ENCODE measurements around the gene EPHA4. TPM values are rescaled to one million over a fixed set of nuclear protein-coding genes. Genes with fewer than 3 reads are reported as not detected.
A peak's percentile ranks its signal among the peaks of the same experiment; 100 is the strongest.

EPHA4 gene
- 10 to 100 TPM; 56.4 to 60.9 TPM for total RNA-seq
- 10 to 100 TPM; 54.5 to 58.1 TPM for polyA plus RNA-seq (ENCODE audit: insufficient read length in 2 of 2)
- long read RNA-seq, donor 1, full-length matches to known transcripts, result 7 of 7 reads
- long read RNA-seq, donor 1, partial matches to known transcripts, result 0 of 7 reads
- long read RNA-seq, donor 1, other reads (novel, unspliced or antisense), result 0 of 7 reads
- long read RNA-seq, donor 2, partial matches to known transcripts, result 0 of 4 reads
- long read RNA-seq, donor 2, other reads (novel, unspliced or antisense), result 0 of 4 reads
- long read RNA-seq, donor 3, partial matches to known transcripts, result 0 of 2 reads
- long read RNA-seq, donor 3, other reads (novel, unspliced or antisense), result 0 of 2 reads
- long read RNA-seq, donor 4, partial matches to known transcripts, result 0 of 4 reads
- long read RNA-seq, donor 4, other reads (novel, unspliced or antisense), result 0 of 4 reads

- Histone ChIP-seq H3K27me3 (ENCODE audit: control insufficient read depth, insufficient read depth, low read length) (peaks cover 11% of the 10 kb centered on the region), H3K36me3 (ENCODE audit: control insufficient read depth, insufficient read depth, low read length) (no peaks in the 10 kb centered on the region), H3K9me3 (ENCODE audit: control insufficient read depth, insufficient read depth, low read length) (no peaks in the 10 kb centered on the region), H3K27ac (ENCODE audit: low read depth, low read length) (peak within 1 kb of the TSS; percentile 92), H3K4me3 (ENCODE audit: low read depth, low read length) (peak within 1 kb of the TSS; percentile 88), H3K4me1 (ENCODE audit: control insufficient read depth, insufficient read depth, low read length) (peaks cover 37% of the 10 kb centered on the region)
- 0% methylated on average over 45 of the region's 55 CpGs for WGBS (ENCODE audit: insufficient coverage)
- DNase-seq (ENCODE audit: low read depth in 4 of 6, low spot score in 6 of 6), result peak; percentile 76 to 98 (median 87)
Observed at GRCh38 chr2:221572219-221572820, at the start of gene EPHA4. Gene EPHA4 (minus strand): TSS chr2:221572304. CDS start chr2:221572248, 56 bp downstream.

DNA sequence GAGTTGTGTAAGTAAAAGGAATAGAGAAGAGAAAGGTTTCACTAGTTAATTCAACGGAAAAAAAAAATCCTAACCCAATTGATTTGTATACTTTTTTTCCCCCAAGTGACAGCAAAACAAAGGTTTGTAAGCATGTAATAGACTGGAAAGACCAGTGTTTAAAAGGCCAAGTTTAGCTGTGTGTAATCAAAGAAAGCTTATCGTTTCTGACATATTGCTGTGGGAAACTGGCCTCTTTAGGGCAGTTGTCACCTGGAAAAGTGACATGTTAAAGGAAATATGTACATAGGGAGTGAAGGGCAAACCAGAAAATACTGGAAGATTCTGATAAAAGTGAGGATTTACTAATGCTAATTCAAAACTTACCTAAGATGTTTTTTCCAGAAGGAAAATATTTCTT lies 45.9 kb upstream of the EPHA4 start:
- H3K4me3 ChIP-seq (ENCODE audit: low read depth, low read length), result no peak overlapping the region
- H3K36me3 ChIP-seq (ENCODE audit: control insufficient read depth, insufficient read depth, low read length), result no peaks in the 10 kb centered on the region
- no peak overlapping the region for H3K27ac ChIP-seq (ENCODE audit: low read depth, low read length)
- WGBS (ENCODE audit: insufficient coverage), result 60% methylated on average over 1 of the region's 2 CpGs
- no peaks in the 10 kb centered on the region for H3K27me3 ChIP-seq (ENCODE audit: control insufficient read depth, insufficient read depth, low read length)
- no peak for DNase-seq (ENCODE audit: low read depth in 4 of 6, low spot score in 6 of 6)
- H3K4me1 ChIP-seq (ENCODE audit: control insufficient read depth, insufficient read depth, low read length), result peaks cover 3% of the 10 kb centered on the region
- no peaks in the 10 kb centered on the region for H3K9me3 ChIP-seq (ENCODE audit: control insufficient read depth, insufficient read depth, low read length)

GRCh38 chr2:221616561-221616960 lies 44.5 kb upstream of the EPHA4 start:
- no peak overlapping the region for H3K4me3 ChIP-seq (ENCODE audit: low read depth, low read length)
- WGBS (ENCODE audit: insufficient coverage), result 76% methylated on average over 9 of the region's 13 CpGs
- H3K36me3 ChIP-seq (ENCODE audit: control insufficient read depth, insufficient read depth, low read length), result no peaks in the 10 kb centered on the region
- H3K9me3 ChIP-seq (ENCODE audit: control insufficient read depth, insufficient read depth, low read length), result no peaks in the 10 kb centered on the region
- no peaks in the 10 kb centered on the region for H3K27me3 ChIP-seq (ENCODE audit: control insufficient read depth, insufficient read depth, low read length)
- peaks cover 3% of the 10 kb centered on the region for H3K4me1 ChIP-seq (ENCODE audit: control insufficient read depth, insufficient read depth, low read length)
- DNase-seq (ENCODE audit: low read depth in 4 of 6, low spot score in 6 of 6), result peak in 2 of 6 donors; percentile 8 to 9
- no peak overlapping the region for H3K27ac ChIP-seq (ENCODE audit: low read depth, low read length)

- Histone ChIP-seq H3K27ac (ENCODE audit: low read depth, low read length) (no peak overlapping the region), H3K9me3 (ENCODE audit: control insufficient read depth, insufficient read depth, low read length) (no peaks in the 10 kb centered on the region), H3K27me3 (ENCODE audit: control insufficient read depth, insufficient read depth, low read length) (no peaks in the 10 kb centered on the region), H3K36me3 (ENCODE audit: control insufficient read depth, insufficient read depth, low read length) (no peaks in the 10 kb centered on the region), H3K4me1 (ENCODE audit: control insufficient read depth, insufficient read depth, low read length) (peaks cover 3% of the 10 kb centered on the region), H3K4me3 (ENCODE audit: low read depth, low read length) (no peak overlapping the region)
- 88% methylated on average over 6 of the region's 6 CpGs for WGBS (ENCODE audit: insufficient coverage)
- DNase-seq (ENCODE audit: low read depth in 4 of 6, low spot score in 6 of 6), result no peak
Observed at GRCh38 chr2:221614274-221614673, 42.2 kb upstream of the EPHA4 start.

- H3K36me3 ChIP-seq (ENCODE audit: control insufficient read depth, insufficient read depth, low read length), result no peaks in the 10 kb centered on the region
- no peak overlapping the region for H3K27ac ChIP-seq (ENCODE audit: low read depth, low read length)
- H3K4me3 ChIP-seq (ENCODE audit: low read depth, low read length), result no peak overlapping the region
- no peaks in the 10 kb centered on the region for H3K27me3 ChIP-seq (ENCODE audit: control insufficient read depth, insufficient read depth, low read length)
- no peak for DNase-seq (ENCODE audit: low read depth in 4 of 6, low spot score in 6 of 6)
- peaks cover 3% of the 10 kb centered on the region for H3K4me1 ChIP-seq (ENCODE audit: control insufficient read depth, insufficient read depth, low read length)
- no peaks in the 10 kb centered on the region for H3K9me3 ChIP-seq (ENCODE audit: control insufficient read depth, insufficient read depth, low read length)
- 94% methylated on average over 6 of the region's 6 CpGs for WGBS (ENCODE audit: insufficient coverage)
Observed at GRCh38 chr2:221612800-221613199, 40.7 kb upstream of the EPHA4 start.

DNA sequence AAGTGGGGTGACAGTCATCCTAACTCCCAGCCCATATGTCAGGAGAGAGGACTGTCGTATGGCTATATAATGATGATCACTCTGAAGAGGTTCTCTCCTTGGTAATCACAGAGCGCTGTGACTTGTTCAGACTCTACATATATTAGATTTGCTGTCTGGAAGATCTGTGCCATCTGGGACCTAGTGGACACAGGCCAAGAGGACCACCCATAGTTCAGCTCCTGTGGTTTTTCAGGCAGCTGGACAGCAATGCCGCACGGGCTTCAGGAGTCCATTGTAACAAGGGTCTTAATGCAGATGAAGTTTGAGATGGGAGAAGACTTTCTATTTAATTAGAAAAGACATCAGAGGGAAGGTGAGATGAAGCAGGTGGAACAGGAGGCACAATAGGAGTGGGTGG lies 40.1 kb upstream of the EPHA4 start:
- no CpG with 5 or more reads among the region's 4 CpGs for WGBS (ENCODE audit: insufficient coverage)
- no peak overlapping the region for H3K27ac ChIP-seq (ENCODE audit: low read depth, low read length)
- DNase-seq (ENCODE audit: low read depth in 4 of 6, low spot score in 6 of 6), result no peak
- H3K4me1 ChIP-seq (ENCODE audit: control insufficient read depth, insufficient read depth, low read length), result peaks cover 3% of the 10 kb centered on the region
- no peaks in the 10 kb centered on the region for H3K9me3 ChIP-seq (ENCODE audit: control insufficient read depth, insufficient read depth, low read length)
- H3K36me3 ChIP-seq (ENCODE audit: control insufficient read depth, insufficient read depth, low read length), result no peaks in the 10 kb centered on the region
- no peak overlapping the region for H3K4me3 ChIP-seq (ENCODE audit: low read depth, low read length)
- no peaks in the 10 kb centered on the region for H3K27me3 ChIP-seq (ENCODE audit: control insufficient read depth, insufficient read depth, low read length)

GRCh38 chr2:221610675-221611074 lies 38.6 kb upstream of the EPHA4 start:
- no peaks in the 10 kb centered on the region for H3K4me1 ChIP-seq (ENCODE audit: control insufficient read depth, insufficient read depth, low read length)
- WGBS (ENCODE audit: insufficient coverage), result 60% methylated on average over 3 of the region's 8 CpGs
- no peaks in the 10 kb centered on the region for H3K27me3 ChIP-seq (ENCODE audit: control insufficient read depth, insufficient read depth, low read length)
- no peak for DNase-seq (ENCODE audit: low read depth in 4 of 6, low spot score in 6 of 6)
- no peaks in the 10 kb centered on the region for H3K36me3 ChIP-seq (ENCODE audit: control insufficient read depth, insufficient read depth, low read length)
- no peak overlapping the region for H3K27ac ChIP-seq (ENCODE audit: low read depth, low read length)
- H3K4me3 ChIP-seq (ENCODE audit: low read depth, low read length), result no peak overlapping the region
- no peaks in the 10 kb centered on the region for H3K9me3 ChIP-seq (ENCODE audit: control insufficient read depth, insufficient read depth, low read length)

- Histone ChIP-seq H3K9me3 (ENCODE audit: control insufficient read depth, insufficient read depth, low read length) (no peaks in the 10 kb centered on the region), H3K4me3 (ENCODE audit: low read depth, low read length) (no peak overlapping the region), H3K4me1 (ENCODE audit: control insufficient read depth, insufficient read depth, low read length) (no peaks in the 10 kb centered on the region), H3K36me3 (ENCODE audit: control insufficient read depth, insufficient read depth, low read length) (no peaks in the 10 kb centered on the region), H3K27ac (ENCODE audit: low read depth, low read length) (no peak overlapping the region), H3K27me3 (ENCODE audit: control insufficient read depth, insufficient read depth, low read length) (no peaks in the 10 kb centered on the region)
- 81% methylated on average over 2 of the region's 2 CpGs for WGBS (ENCODE audit: insufficient coverage)
- DNase-seq (ENCODE audit: low read depth in 4 of 6, low spot score in 6 of 6), result no peak
Observed at GRCh38 chr2:221610255-221610654, 38.2 kb upstream of the EPHA4 start.

DNA sequence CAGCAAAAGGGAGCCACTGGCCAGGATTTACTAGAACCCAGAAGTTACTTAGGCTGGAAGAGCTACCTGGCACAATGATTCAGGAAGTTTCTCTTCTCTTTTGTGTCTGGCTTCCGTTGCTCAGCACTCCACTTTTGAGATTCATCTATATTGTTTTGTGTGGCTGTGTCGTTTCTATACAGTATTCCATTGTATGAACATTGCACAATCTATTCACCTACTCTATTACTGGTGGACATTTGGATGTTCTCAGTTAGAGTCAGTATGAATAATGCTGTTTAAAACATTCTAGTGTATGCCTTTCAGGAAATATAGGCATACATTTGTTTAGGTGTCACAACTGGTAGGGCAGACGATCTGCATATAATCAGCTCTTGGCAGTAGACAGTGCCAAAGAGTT lies 36.3 kb upstream of the EPHA4 start:
- Histone ChIP-seq H3K27me3 (ENCODE audit: control insufficient read depth, insufficient read depth, low read length) (no peaks in the 10 kb centered on the region), H3K36me3 (ENCODE audit: control insufficient read depth, insufficient read depth, low read length) (no peaks in the 10 kb centered on the region), H3K4me1 (ENCODE audit: control insufficient read depth, insufficient read depth, low read length) (no peaks in the 10 kb centered on the region), H3K27ac (ENCODE audit: low read depth, low read length) (no peak overlapping the region), H3K9me3 (ENCODE audit: control insufficient read depth, insufficient read depth, low read length) (no peaks in the 10 kb centered on the region), H3K4me3 (ENCODE audit: low read depth, low read length) (no peak overlapping the region)
- DNase-seq (ENCODE audit: low read depth in 4 of 6, low spot score in 6 of 6), result no peak
- no CpG with 5 or more reads among the region's 3 CpGs for WGBS (ENCODE audit: insufficient coverage)

DNA sequence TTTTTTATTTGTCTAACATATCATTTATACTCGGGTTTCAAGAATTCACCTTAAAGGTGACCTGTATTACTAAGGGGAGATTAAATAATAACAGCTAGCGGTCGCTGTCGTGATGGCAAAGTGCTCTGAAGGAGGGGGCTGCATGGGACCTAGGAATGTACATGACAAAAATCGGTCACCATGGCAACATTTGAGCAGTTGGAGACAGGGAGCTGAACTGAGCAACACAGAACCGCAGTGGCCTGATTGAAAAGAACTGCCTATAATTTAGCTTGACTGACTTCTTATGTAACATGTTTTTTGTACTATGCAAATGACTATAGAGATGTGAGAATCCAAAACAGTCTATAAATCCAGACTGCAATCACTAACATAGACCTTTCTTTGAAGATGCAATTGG lies 34.3 kb upstream of the EPHA4 start:
- Histone ChIP-seq H3K27me3 (ENCODE audit: control insufficient read depth, insufficient read depth, low read length) (no peaks in the 10 kb centered on the region), H3K36me3 (ENCODE audit: control insufficient read depth, insufficient read depth, low read length) (no peaks in the 10 kb centered on the region), H3K27ac (ENCODE audit: low read depth, low read length) (no peak overlapping the region), H3K4me3 (ENCODE audit: low read depth, low read length) (no peak overlapping the region), H3K9me3 (ENCODE audit: control insufficient read depth, insufficient read depth, low read length) (no peaks in the 10 kb centered on the region), H3K4me1 (ENCODE audit: control insufficient read depth, insufficient read depth, low read length) (no peaks in the 10 kb centered on the region)
- DNase-seq (ENCODE audit: low read depth in 4 of 6, low spot score in 6 of 6), result peak; percentile 33 to 97 (median 64)
- 26% methylated on average over 4 of the region's 6 CpGs for WGBS (ENCODE audit: insufficient coverage)

Data from spinal cord (tissue), 10 donors.